Measurements from ENCODE around the gene IGLL5. TPM values are rescaled to one million over a fixed set of nuclear protein-coding genes. Genes with fewer than 3 reads are reported as not detected.

Gene IGLL5
- total and polyA plus RNA-seq, 2 experiments from 2014 or later, result not detected

DNA sequence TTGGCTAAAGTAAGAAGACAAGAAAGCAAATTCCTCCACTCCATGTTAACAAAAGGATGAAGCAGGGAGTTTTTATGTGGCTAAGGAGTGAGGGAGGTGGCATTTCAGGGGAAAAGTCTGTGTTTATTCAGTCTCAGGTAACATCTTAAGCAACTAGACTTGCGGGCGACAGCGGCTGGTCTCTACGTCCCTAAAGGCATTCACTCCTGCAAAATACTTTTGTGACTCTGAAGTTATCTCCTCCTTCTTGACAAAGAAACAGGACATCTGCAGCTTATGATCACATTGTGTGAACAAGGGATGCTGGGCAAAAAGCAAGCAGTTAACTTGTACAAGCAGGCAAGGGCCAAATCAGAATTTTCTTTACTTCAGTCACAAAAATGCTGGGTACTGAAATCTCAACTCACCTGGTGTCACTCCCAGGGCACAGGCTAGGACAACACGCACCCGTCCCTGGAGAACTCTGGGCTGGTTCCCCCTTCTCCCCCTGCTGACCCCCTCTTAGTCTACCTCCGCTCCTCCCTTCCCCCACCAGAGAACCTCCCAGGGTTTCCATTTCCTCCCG lies 38.3 kb downstream of the IGLL5 start:
- no peaks in the 10 kb centered on the region for H3K9me3 ChIP-seq (ENCODE audit: low read depth)
- no peaks in the 10 kb centered on the region for H3F3A ChIP-seq (ENCODE audit: insufficient read depth)
- H4K20me1 ChIP-seq (ENCODE audit: insufficient read depth), result no peaks in the 10 kb centered on the region
- no peaks in the 10 kb centered on the region for H3K79me2 ChIP-seq (ENCODE audit: insufficient read depth)
- TF ChIP-seq EZH2phosphoT487 (IDR thresholded peaks at IDR 0.05; ENCODE audit: insufficient read depth, low read depth) (no peak), EZH2 (IDR thresholded peaks at IDR 0.05; ENCODE audit: insufficient read depth, poor library complexity, severe bottlenecking) (no peak)
- no peak for DNase-seq
- no peak overlapping the region for H3K4me3 ChIP-seq
- WGBS, 2 experiments (ENCODE audit: low coverage in 1 of 2, low lambda C conversion rate in 2 of 2, missing lambda C conversion rate in 2 of 2), result 27 to 29% methylated on average over 8 of the region's 8 CpGs
- no peak overlapping the region for H3K27ac ChIP-seq
- in situ Hi-C loops (cut with MboI), result no loop called here
- H2AFZ ChIP-seq, result no peak overlapping the region
- H3K27me3 ChIP-seq (replicated peaks; ENCODE audit: insufficient read depth), result no peaks in the 10 kb centered on the region
- H3K9ac ChIP-seq, result no peak overlapping the region
- H3K4me2 ChIP-seq (ENCODE audit: unreplicated experiment), result no peak overlapping the region
- H3K9me2 ChIP-seq (ENCODE audit: insufficient read depth), result no peaks in the 10 kb centered on the region
- H3K36me3 ChIP-seq (ENCODE audit: low read depth), result no peaks in the 10 kb centered on the region
- H3K4me1 ChIP-seq (ENCODE audit: insufficient read depth), result peaks cover 11% of the 10 kb centered on the region

DNA sequence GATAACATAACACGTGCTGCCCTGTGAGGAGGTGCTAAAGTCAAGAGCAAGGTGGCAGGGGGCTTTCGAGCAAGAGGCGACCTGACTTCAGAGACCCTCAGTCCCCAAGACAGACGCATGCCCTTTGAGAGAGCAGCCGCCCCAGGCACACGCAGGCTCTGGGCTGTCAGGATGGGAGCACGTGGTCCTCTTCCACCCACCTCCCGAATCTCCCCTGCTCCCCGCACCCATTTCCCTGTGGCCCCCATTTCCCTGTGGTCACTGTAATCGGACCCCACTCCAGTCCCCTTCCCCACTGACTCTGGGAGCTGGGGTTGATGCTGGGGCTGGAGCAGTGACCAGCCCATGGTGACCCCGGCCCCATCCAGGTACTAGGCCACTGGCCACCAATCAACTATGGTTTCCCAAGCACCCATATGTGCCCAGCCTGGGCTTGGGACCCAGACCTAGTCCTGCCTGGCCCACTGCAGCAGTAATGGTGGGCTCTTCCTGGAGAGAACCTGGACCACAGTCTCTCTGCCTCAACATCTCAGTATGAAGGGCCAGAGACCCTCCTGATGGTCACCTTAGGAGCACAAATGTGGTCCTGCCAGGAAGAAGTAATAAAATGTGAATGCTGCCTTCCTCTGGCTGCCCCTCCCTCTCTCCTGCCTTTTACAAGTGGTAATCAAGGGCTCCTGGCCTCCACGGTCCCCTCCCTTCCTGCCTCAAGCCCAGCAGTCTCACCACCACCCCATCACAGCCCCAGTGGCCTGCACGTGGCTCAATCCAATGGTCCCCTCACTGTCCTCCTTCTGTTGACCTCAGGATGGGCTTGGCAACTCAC lies 39.0 kb downstream of the IGLL5 start:
- no peak overlapping the region for H3K4me3 ChIP-seq
- 27 to 32% methylated on average over 13 of the region's 13 CpGs for WGBS, 2 experiments (ENCODE audit: low coverage in 1 of 2, low lambda C conversion rate in 2 of 2, missing lambda C conversion rate in 2 of 2)
- H3K4me2 ChIP-seq (ENCODE audit: unreplicated experiment), result no peak overlapping the region
- H3K27ac ChIP-seq, result no peak overlapping the region
- H3K4me1 ChIP-seq (ENCODE audit: insufficient read depth), result peaks cover 11% of the 10 kb centered on the region
- no peaks in the 10 kb centered on the region for H3K36me3 ChIP-seq (ENCODE audit: low read depth)
- no peaks in the 10 kb centered on the region for H3K79me2 ChIP-seq (ENCODE audit: insufficient read depth)
- no peaks in the 10 kb centered on the region for H3K9me2 ChIP-seq (ENCODE audit: insufficient read depth)
- H3K9ac ChIP-seq, result no peak overlapping the region
- H3F3A ChIP-seq (ENCODE audit: insufficient read depth), result no peaks in the 10 kb centered on the region
- TF ChIP-seq EZH2phosphoT487 (IDR thresholded peaks at IDR 0.05; ENCODE audit: insufficient read depth, low read depth) (no peak), EZH2 (IDR thresholded peaks at IDR 0.05; ENCODE audit: insufficient read depth, poor library complexity, severe bottlenecking) (no peak)
- DNase-seq, result no peak
- H3K27me3 ChIP-seq (replicated peaks; ENCODE audit: insufficient read depth), result no peaks in the 10 kb centered on the region
- no peaks in the 10 kb centered on the region for H3K9me3 ChIP-seq (ENCODE audit: low read depth)
- in situ Hi-C loops (cut with MboI), result no loop called here
- H4K20me1 ChIP-seq (ENCODE audit: insufficient read depth), result no peaks in the 10 kb centered on the region
- no peak overlapping the region for H2AFZ ChIP-seq

- in situ Hi-C loops (cut with MboI), result no loop called here
- WGBS, 2 experiments (ENCODE audit: low coverage in 1 of 2, low lambda C conversion rate in 2 of 2, missing lambda C conversion rate in 2 of 2), result 63 to 72% methylated on average over 19 to 21 of the region's 21 CpGs
Measured at GRCh38 chr22:22927196-22927887, 39.7 kb downstream of the IGLL5 start.

DNA sequence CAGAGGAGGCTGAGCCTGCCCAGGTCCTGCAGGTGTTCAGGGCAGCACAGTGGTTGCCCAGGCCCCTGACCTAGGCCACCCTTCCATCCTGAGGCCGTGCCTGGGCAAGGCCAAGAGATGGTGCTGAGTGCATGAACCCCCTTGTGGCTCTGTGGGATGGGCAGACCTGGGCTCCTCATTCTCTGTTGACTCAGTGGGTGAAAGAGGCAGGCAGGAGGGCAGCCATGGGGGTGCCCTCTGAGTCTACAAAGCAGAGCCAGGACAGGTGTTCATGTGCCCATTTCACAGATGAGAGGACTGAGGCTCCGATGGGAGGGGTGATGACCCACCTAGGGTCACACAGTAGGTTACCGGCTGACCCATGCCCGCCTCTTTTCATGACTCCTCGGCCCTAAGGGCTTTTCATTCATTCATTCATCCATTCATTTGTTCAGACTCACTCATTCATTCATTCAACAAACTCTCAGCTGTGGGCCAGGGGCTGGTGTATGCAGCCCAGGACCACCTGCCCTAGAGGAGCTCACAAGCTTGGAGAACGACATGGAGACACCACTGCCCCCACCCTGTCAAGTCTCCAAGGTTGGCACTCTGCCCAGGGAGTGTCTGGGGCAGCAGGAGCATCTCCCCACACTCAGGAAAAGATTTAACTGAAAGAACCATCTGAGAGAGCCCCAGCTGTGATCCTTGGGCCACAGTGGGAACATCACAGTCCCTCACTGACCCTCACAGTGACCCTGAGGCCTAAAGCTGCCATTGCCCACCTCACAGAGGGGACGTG lies 40.5 kb downstream of the IGLL5 start:
- no peaks in the 10 kb centered on the region for H3K36me3 ChIP-seq (ENCODE audit: low read depth)
- H3K79me2 ChIP-seq (ENCODE audit: insufficient read depth), result no peaks in the 10 kb centered on the region
- no peaks in the 10 kb centered on the region for H3F3A ChIP-seq (ENCODE audit: insufficient read depth)
- 51 to 52% methylated on average over 7 of the region's 7 CpGs for WGBS, 2 experiments (ENCODE audit: low coverage in 1 of 2, low lambda C conversion rate in 2 of 2, missing lambda C conversion rate in 2 of 2)
- no peak overlapping the region for H3K4me3 ChIP-seq
- H3K9me2 ChIP-seq (ENCODE audit: insufficient read depth), result no peaks in the 10 kb centered on the region
- no peak overlapping the region for H3K9ac ChIP-seq
- no peak for TF ChIP-seq EZH2 (IDR thresholded peaks at IDR 0.05; ENCODE audit: insufficient read depth, poor library complexity, severe bottlenecking)
- no peak for TF ChIP-seq EZH2phosphoT487 (IDR thresholded peaks at IDR 0.05; ENCODE audit: insufficient read depth, low read depth)
- in situ Hi-C loops (cut with MboI), result no loop called here
- H3K27ac ChIP-seq, result no peak overlapping the region
- DNase-seq, result peak; percentile 17
- no peaks in the 10 kb centered on the region for H3K9me3 ChIP-seq (ENCODE audit: low read depth)
- H3K27me3 ChIP-seq (replicated peaks; ENCODE audit: insufficient read depth), result no peaks in the 10 kb centered on the region
- peak overlapping the region; percentile 68 for H2AFZ ChIP-seq
- H3K4me1 ChIP-seq (ENCODE audit: insufficient read depth), result peaks cover 11% of the 10 kb centered on the region
- peak overlapping the region; percentile 2 for H3K4me2 ChIP-seq (ENCODE audit: unreplicated experiment)
- H4K20me1 ChIP-seq (ENCODE audit: insufficient read depth), result no peaks in the 10 kb centered on the region

More at GRCh38 chr22:22927196-22927887, 39.7 kb downstream of the IGLL5 start:
- Histone ChIP-seq H2AFZ (no peak overlapping the region), H3K79me2 (ENCODE audit: insufficient read depth) (no peaks in the 10 kb centered on the region), H3K4me2 (ENCODE audit: unreplicated experiment) (no peak overlapping the region), H4K20me1 (ENCODE audit: insufficient read depth) (no peaks in the 10 kb centered on the region), H3K9ac (no peak overlapping the region), H3F3A (ENCODE audit: insufficient read depth) (no peaks in the 10 kb centered on the region), H3K36me3 (ENCODE audit: low read depth) (no peaks in the 10 kb centered on the region), H3K27ac (no peak overlapping the region), H3K4me1 (ENCODE audit: insufficient read depth) (peaks cover 11% of the 10 kb centered on the region), H3K4me3 (no peak overlapping the region), H3K27me3 (replicated peaks; ENCODE audit: insufficient read depth) (no peaks in the 10 kb centered on the region), H3K9me2 (ENCODE audit: insufficient read depth) (no peaks in the 10 kb centered on the region), H3K9me3 (ENCODE audit: low read depth) (no peaks in the 10 kb centered on the region)
- DNase-seq, result peak; percentile 37
- TF ChIP-seq EZH2 (IDR thresholded peaks at IDR 0.05; ENCODE audit: insufficient read depth, poor library complexity, severe bottlenecking) (no peak), EZH2phosphoT487 (IDR thresholded peaks at IDR 0.05; ENCODE audit: insufficient read depth, low read depth) (no peak)
